ENCODE measurements around the gene SGK2. TPM values are rescaled to one million over a fixed set of nuclear protein-coding genes. Genes with fewer than 3 reads are reported as not detected.

Gene SGK2
- total and polyA plus RNA-seq, 2 of the 13 experiments (the other 11 are each of a cell fraction or from before 2014, with no cell fraction given): 6.2 to 29.4 TPM

DNA sequence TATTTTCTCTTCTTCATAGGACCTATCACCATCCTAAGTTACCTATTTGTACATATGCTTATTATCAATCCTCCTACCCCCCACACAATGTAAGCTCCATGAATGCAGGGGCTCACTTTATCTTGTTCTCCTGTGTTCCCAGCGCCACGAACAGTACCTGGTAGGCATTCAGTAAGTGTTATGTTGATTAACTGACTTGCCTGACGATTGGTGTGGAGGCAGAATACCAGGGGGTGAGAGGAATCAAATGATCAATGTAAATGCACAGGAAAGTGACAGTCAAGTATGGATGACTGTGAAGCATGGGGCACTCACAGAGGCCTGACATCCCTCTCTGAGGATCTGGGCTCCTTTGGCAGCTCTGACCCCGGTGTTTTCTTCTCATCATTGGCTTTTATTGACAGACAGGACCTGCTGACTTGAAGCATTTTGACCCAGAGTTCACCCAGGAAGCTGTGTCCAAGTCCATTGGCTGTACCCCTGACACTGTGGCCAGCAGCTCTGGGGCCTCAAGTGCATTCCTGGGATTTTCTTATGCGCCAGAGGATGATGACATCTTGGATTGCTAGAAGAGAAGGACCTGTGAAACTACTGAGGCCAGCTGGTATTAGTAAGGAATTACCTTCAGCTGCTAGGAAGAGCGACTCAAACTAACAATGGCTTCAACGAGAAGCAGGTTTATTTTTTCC is 25.8 kb downstream of the SGK2 start (continued):
- TF ChIP-seq, protein P1, sequence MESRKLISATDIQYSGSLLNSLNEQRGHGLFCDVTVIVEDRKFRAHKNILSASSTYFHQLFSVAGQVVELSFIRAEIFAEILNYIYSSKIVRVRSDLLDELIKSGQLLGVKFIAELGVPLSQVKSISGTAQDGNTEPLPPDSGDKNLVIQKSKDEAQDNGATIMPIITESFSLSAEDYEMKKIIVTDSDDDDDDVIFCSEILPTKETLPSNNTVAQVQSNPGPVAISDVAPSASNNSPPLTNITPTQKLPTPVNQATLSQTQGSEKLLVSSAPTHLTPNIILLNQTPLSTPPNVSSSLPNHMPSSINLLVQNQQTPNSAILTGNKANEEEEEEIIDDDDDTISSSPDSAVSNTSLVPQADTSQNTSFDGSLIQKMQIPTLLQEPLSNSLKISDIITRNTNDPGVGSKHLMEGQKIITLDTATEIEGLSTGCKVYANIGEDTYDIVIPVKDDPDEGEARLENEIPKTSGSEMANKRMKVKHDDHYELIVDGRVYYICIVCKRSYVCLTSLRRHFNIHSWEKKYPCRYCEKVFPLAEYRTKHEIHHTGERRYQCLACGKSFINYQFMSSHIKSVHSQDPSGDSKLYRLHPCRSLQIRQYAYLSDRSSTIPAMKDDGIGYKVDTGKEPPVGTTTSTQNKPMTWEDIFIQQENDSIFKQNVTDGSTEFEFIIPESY (CRISPR knock-in tag; IDR thresholded peaks at IDR 0.05): peak; percentile 72
- peak; percentile 75 for TF ChIP-seq HNF4A (CRISPR knock-in tag; IDR thresholded peaks at IDR 0.05)
- TF ChIP-seq MIXL1 (CRISPR knock-in tag; IDR thresholded peaks at IDR 0.05): 0 out of 2 replicates have a peak, but pooled peaks have one; percentile 30
- no peak for TF ChIP-seq ZNF263 (CRISPR knock-in tag; IDR thresholded peaks at IDR 0.05)
- 0 out of 2 replicates have a peak, but pooled peaks have one; percentile 13 for TF ChIP-seq KLF6 (CRISPR knock-in tag; IDR thresholded peaks at IDR 0.05)
- TF ChIP-seq IRF2 (CRISPR knock-in tag; IDR thresholded peaks at IDR 0.05): peak; percentile 61; the same call in 1 of the 2 replicates
- TF ChIP-seq CAMTA2 (CRISPR knock-in tag; IDR thresholded peaks at IDR 0.05; ENCODE audit: borderline replicate concordance): no peak
- TF ChIP-seq, protein P2, sequence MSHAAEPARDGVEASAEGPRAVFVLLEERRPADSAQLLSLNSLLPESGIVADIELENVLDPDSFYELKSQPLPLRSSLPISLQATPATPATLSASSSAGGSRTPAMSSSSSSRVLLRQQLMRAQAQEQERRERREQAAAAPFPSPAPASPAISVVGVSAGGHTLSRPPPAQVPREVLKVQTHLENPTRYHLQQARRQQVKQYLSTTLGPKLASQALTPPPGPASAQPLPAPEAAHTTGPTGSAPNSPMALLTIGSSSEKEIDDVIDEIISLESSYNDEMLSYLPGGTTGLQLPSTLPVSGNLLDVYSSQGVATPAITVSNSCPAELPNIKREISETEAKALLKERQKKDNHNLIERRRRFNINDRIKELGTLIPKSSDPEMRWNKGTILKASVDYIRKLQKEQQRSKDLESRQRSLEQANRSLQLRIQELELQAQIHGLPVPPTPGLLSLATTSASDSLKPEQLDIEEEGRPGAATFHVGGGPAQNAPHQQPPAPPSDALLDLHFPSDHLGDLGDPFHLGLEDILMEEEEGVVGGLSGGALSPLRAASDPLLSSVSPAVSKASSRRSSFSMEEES (CRISPR knock-in tag; IDR thresholded peaks at IDR 0.05): 0 out of 2 replicates have a peak, but pooled peaks have one; percentile 47
- 0 out of 2 replicates have a peak, but pooled peaks have one; percentile 42 for TF ChIP-seq HMG20A (CRISPR knock-in tag; IDR thresholded peaks at IDR 0.05; ENCODE audit: borderline replicate concordance)
- peak; percentile 74 for TF ChIP-seq RXRB (CRISPR knock-in tag; IDR thresholded peaks at IDR 0.05; ENCODE audit: borderline replicate concordance)
- TF ChIP-seq SMARCC2 (IDR thresholded peaks at IDR 0.05): no peak
- peak; percentile 49; the same call in 1 of the 2 replicates for TF ChIP-seq ZMYM4 (CRISPR knock-in tag; IDR thresholded peaks at IDR 0.05)
- TF ChIP-seq, protein P3, sequence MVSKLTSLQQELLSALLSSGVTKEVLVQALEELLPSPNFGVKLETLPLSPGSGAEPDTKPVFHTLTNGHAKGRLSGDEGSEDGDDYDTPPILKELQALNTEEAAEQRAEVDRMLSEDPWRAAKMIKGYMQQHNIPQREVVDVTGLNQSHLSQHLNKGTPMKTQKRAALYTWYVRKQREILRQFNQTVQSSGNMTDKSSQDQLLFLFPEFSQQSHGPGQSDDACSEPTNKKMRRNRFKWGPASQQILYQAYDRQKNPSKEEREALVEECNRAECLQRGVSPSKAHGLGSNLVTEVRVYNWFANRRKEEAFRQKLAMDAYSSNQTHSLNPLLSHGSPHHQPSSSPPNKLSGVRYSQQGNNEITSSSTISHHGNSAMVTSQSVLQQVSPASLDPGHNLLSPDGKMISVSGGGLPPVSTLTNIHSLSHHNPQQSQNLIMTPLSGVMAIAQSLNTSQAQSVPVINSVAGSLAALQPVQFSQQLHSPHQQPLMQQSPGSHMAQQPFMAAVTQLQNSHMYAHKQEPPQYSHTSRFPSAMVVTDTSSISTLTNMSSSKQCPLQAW (CRISPR knock-in tag; IDR thresholded peaks at IDR 0.05): 0 out of 2 replicates have a peak, but pooled peaks have one; percentile 9
- peak; percentile 94 for TF ChIP-seq RARA (CRISPR knock-in tag; IDR thresholded peaks at IDR 0.05)
- no peak for TF ChIP-seq ZNF556 (CRISPR knock-in tag; IDR thresholded peaks at IDR 0.05; ENCODE audit: borderline replicate concordance)
- TF ChIP-seq, protein P4, sequence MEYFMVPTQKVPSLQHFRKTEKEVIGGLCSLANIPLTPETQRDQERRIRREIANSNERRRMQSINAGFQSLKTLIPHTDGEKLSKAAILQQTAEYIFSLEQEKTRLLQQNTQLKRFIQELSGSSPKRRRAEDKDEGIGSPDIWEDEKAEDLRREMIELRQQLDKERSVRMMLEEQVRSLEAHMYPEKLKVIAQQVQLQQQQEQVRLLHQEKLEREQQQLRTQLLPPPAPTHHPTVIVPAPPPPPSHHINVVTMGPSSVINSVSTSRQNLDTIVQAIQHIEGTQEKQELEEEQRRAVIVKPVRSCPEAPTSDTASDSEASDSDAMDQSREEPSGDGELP (IDR thresholded peaks at IDR 0.05; ENCODE audit: borderline replicate concordance, low read depth): peak; percentile 64; the same call in 1 of the 2 replicates
- no peak for TF ChIP-seq ZNF713 (CRISPR knock-in tag; IDR thresholded peaks at IDR 0.05)
- TF ChIP-seq MEIS1 (CRISPR knock-in tag; IDR thresholded peaks at IDR 0.05; ENCODE audit: borderline replicate concordance): no peak
- 0 out of 2 replicates have a peak, but pooled peaks have one; percentile 34 for TF ChIP-seq ZMYM2 (CRISPR knock-in tag; IDR thresholded peaks at IDR 0.05)
- TF ChIP-seq CEBPG (CRISPR knock-in tag; IDR thresholded peaks at IDR 0.05): peak; percentile 28
- TF ChIP-seq, protein P5, sequence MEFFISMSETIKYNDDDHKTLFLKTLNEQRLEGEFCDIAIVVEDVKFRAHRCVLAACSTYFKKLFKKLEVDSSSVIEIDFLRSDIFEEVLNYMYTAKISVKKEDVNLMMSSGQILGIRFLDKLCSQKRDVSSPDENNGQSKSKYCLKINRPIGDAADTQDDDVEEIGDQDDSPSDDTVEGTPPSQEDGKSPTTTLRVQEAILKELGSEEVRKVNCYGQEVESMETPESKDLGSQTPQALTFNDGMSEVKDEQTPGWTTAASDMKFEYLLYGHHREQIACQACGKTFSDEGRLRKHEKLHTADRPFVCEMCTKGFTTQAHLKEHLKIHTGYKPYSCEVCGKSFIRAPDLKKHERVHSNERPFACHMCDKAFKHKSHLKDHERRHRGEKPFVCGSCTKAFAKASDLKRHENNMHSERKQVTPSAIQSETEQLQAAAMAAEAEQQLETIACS (CRISPR knock-in tag; IDR thresholded peaks at IDR 0.05): no peak
- peak; percentile 53; the same call in 1 of the 2 replicates for TF ChIP-seq ZSCAN31 (CRISPR knock-in tag; IDR thresholded peaks at IDR 0.05; ENCODE audit: low read depth)
- TF ChIP-seq ZNF501 (CRISPR knock-in tag; IDR thresholded peaks at IDR 0.05): peak; percentile 39; the same call in 1 of the 2 replicates
- TF ChIP-seq SALL1 (CRISPR knock-in tag; IDR thresholded peaks at IDR 0.05): peak; percentile 48; the same call in 1 of the 2 replicates

Data from HepG2 (cell line).